Myocyte (in vitro differentiated cells): ENCODE results near the gene AGMO. TPM values are rescaled to one million over a fixed set of nuclear protein-coding genes. Genes with fewer than 3 reads are reported as not detected.

Source experiments
- total RNA-seq: library from RNA; depleted of rRNA; stranded (reverse); fragments of >200 nt; gene quantifications from 2 replicates; pipeline ENCODE4 v1.2.3, GENCODE V29; 2014

Gene AGMO
- total RNA-seq, 1 donor from 2014 or later: not detected

Other genes with a start within 250 kb of the AGMO start
- gene MEOX2, start 124.7 kb upstream of the AGMO start, total RNA-seq: 2.1 and 2.3 TPM in 2 replicates